ENCODE data around the gene BTBD7. TPM values are rescaled to one million over a fixed set of nuclear protein-coding genes. Genes with fewer than 3 reads are reported as not detected.

Gene BTBD7
- total RNA-seq (2021), result 30.1 and 31.4 TPM in 2 replicates
- percentile 85 among the genes with signal in this experiment for Bru-seq, nascent RNA
- BruChase-seq, experiment 1, labeled RNA remaining after a 2-hour chase, result percentile 82 among the genes with signal in this experiment
- percentile 83 among the genes with signal in this experiment for BruChase-seq, experiment 2, labeled RNA remaining after a 6-hour chase
- long read RNA-seq, partial matches to known transcripts, result 9 of 9 reads
- long read RNA-seq, other reads (novel, unspliced or antisense), result 0 of 9 reads

GRCh38 chr14:93332853-93333630 lies at the start of gene BTBD7:
BTBD7 (minus strand) TSS chr14:93333036; CDS start chr14:93296051, 36,985 bp downstream.
- TSS peak; percentile 66 for BruUV-seq (replicated peaks)
- peak within 1 kb of the TSS; percentile 83 for H2AFZ ChIP-seq
- intact Hi-C loops (cut with micrococcal nuclease; ENCODE audit: unreplicated experiment), result no loop called here
- H3K27me3 ChIP-seq (ENCODE audit: insufficient read depth, low read depth), result no peaks in the 10 kb centered on the region
- DNase-seq, result peak; percentile 87 to 90
- TF ChIP-seq EZH2 (IDR thresholded peaks at IDR 0.05; ENCODE audit: low read depth) (no peak), CTCF (conservative IDR thresholded peaks at IDR 0.05) (0 out of 2 replicates have a peak, but pooled peaks have one; percentile 23)
- peaks cover 55% of the 10 kb centered on the region for H3K79me2 ChIP-seq (ENCODE audit: low read depth)
- H3K27ac ChIP-seq, result peak within 1 kb of the TSS; percentile 82
- H3K4me1 ChIP-seq (replicated peaks; ENCODE audit: insufficient read depth), result peaks cover 37% of the 10 kb centered on the region
- H3K9me2 ChIP-seq (ENCODE audit: insufficient read depth), result no peaks in the 10 kb centered on the region
- CTCF ChIA-PET, result no interaction called here
- peak within 1 kb of the TSS; percentile 88 for H3K4me2 ChIP-seq
- POLR2A ChIA-PET (ENCODE audit: unreplicated experiment), result no interaction called here
- no peaks in the 10 kb centered on the region for H3K36me3 ChIP-seq (ENCODE audit: low read depth)
- H3K4me3 ChIP-seq, result peak within 1 kb of the TSS; percentile 71
- H3F3A ChIP-seq (ENCODE audit: insufficient read depth, low read depth), result peaks cover 30% of the 10 kb centered on the region
- H4K20me1 ChIP-seq (ENCODE audit: insufficient read depth), result peaks cover 17% of the 10 kb centered on the region; the same call in 1 of the 2 replicates
- no peaks in the 10 kb centered on the region for H3K9me3 ChIP-seq (ENCODE audit: insufficient read depth, low read depth)

DNA sequence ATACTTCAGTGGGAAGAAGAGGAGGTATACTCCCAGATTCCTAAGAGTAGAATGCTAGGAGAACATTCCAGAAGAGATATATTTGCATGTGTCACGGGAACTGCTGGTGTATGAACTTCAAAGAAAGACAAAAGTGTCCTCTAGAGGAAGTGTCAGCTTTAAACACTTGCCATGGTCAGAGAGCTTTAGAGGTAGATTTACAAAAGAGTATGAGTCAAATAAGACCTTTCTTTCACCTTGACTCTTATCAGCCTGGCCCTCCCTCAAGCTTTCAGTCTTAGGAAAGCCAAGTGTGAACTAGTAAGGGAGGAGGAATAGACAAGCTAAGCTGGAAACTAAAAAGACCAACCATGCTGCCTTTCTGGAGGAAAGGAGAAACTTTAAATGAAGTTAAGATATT lies 48.8 kb upstream of the BTBD7 start:
- H3K9me3 ChIP-seq (ENCODE audit: insufficient read depth, low read depth), result no peaks in the 10 kb centered on the region
- no peaks in the 10 kb centered on the region for H3K9me2 ChIP-seq (ENCODE audit: insufficient read depth)
- no peaks in the 10 kb centered on the region for H4K20me1 ChIP-seq (ENCODE audit: insufficient read depth)
- BruUV-seq (replicated peaks), result no TSS peak
- no peak overlapping the region for H3K4me2 ChIP-seq
- peaks cover 66% of the 10 kb centered on the region for H3K27me3 ChIP-seq (ENCODE audit: insufficient read depth, low read depth)
- no peaks in the 10 kb centered on the region for H3K36me3 ChIP-seq (ENCODE audit: low read depth)
- no peak overlapping the region for H3K27ac ChIP-seq
- H3K79me2 ChIP-seq (ENCODE audit: low read depth), result no peaks in the 10 kb centered on the region
- no peak overlapping the region for H2AFZ ChIP-seq
- no peak overlapping the region for H3K4me3 ChIP-seq
- POLR2A ChIA-PET (ENCODE audit: unreplicated experiment), result no interaction called here
- TF ChIP-seq CTCF (conservative IDR thresholded peaks at IDR 0.05) (no peak), EZH2 (IDR thresholded peaks at IDR 0.05; ENCODE audit: low read depth) (no peak)
- CTCF ChIA-PET, result no interaction called here
- no peaks in the 10 kb centered on the region for H3K4me1 ChIP-seq (replicated peaks; ENCODE audit: insufficient read depth)
- no peaks in the 10 kb centered on the region for H3F3A ChIP-seq (ENCODE audit: insufficient read depth, low read depth)
- no peak for DNase-seq
- intact Hi-C loops (cut with micrococcal nuclease; ENCODE audit: unreplicated experiment), result no loop called here

DNA sequence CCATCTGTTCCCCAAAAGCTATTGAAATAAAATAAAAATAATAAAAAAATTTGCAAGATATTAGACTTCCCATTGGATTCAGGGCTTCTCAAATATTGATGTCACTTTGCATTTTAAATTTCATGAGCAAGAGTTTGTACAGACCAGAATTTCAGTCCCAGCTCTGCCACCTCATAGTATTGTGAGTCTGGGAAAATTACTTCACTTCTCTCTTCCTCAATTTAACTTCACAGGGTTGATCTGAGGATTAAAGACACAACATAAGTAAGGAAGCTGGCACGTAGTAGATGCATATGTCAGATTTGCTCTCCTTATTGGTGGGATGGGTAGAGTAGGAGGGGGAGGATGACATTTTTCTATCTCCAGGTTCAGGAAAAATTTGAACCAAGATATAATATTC lies 47.0 kb upstream of the BTBD7 start:
- intact Hi-C loops (cut with micrococcal nuclease; ENCODE audit: unreplicated experiment), result no loop called here
- Histone ChIP-seq H3K27ac (no peak overlapping the region), H3K4me2 (no peak overlapping the region), H3K9me2 (ENCODE audit: insufficient read depth) (no peaks in the 10 kb centered on the region), H3K36me3 (ENCODE audit: low read depth) (no peaks in the 10 kb centered on the region), H3K79me2 (ENCODE audit: low read depth) (no peaks in the 10 kb centered on the region), H3K4me1 (replicated peaks; ENCODE audit: insufficient read depth) (no peaks in the 10 kb centered on the region), H2AFZ (no peak overlapping the region), H4K20me1 (ENCODE audit: insufficient read depth) (no peaks in the 10 kb centered on the region), H3K9me3 (ENCODE audit: insufficient read depth, low read depth) (no peaks in the 10 kb centered on the region), H3F3A (ENCODE audit: insufficient read depth, low read depth) (no peaks in the 10 kb centered on the region), H3K27me3 (ENCODE audit: insufficient read depth, low read depth) (peaks cover 73% of the 10 kb centered on the region), H3K4me3 (no peak overlapping the region)
- ChIA-PET CTCF (no interaction called here), POLR2A (ENCODE audit: unreplicated experiment) (no interaction called here)
- TF ChIP-seq CTCF (conservative IDR thresholded peaks at IDR 0.05), result no peak
- TF ChIP-seq EZH2 (IDR thresholded peaks at IDR 0.05; ENCODE audit: low read depth), result no peak
- DNase-seq, result no peak
- no TSS peak for BruUV-seq (replicated peaks)
